Fibroblast of upper back skin (primary cell): ENCODE results near the gene KCNE1.
"Not testable (repeated sequence)": the region's sequence is repeated elsewhere in the genome, so short reads cannot be mapped to it uniquely, and the experiment has no call there.

ENCODE experiments used
- DNase-seq: peaks from one replicate; pipeline ENCODE4 v3.0.0-alpha.2; 2013

The KCNE1 gene

GRCh38 chr21:34511787-34512455 is at the start of gene KCNE1:
KCNE1 (minus strand) TSS chr21:34512210; CDS start chr21:34449634, 62,576 bp downstream.
- DNase-seq = no peak

- no peak for DNase-seq
Measured at GRCh38 chr21:34561806-34562205, 49.8 kb upstream of the KCNE1 start.

GRCh38 chr21:34560609-34561008 is 48.6 kb upstream of the KCNE1 start:
- DNase-seq = no peak

- no peak for DNase-seq
Measured at GRCh38 chr21:34560021-34560420, 48.0 kb upstream of the KCNE1 start.

- DNase-seq = peak; percentile 50
Measured at GRCh38 chr21:34559089-34559631, 47.1 kb upstream of the KCNE1 start.

- no peak for DNase-seq
Measured at GRCh38 chr21:34558166-34558565, 46.2 kb upstream of the KCNE1 start.

- DNase-seq = no peak
Measured at GRCh38 chr21:34557261-34557660, 45.3 kb upstream of the KCNE1 start.

GRCh38 chr21:34554670-34555069 is 42.7 kb upstream of the KCNE1 start:
- not testable (repeated sequence) for DNase-seq

- DNase-seq = no peak
Measured at GRCh38 chr21:34554227-34554626, 42.2 kb upstream of the KCNE1 start.

GRCh38 chr21:34553151-34553952 is 41.3 kb upstream of the KCNE1 start:
- DNase-seq = peak; percentile 93

GRCh38 chr21:34552360-34553098 is 40.5 kb upstream of the KCNE1 start:
- DNase-seq = peak; percentile 73

- DNase-seq = no peak
Measured at GRCh38 chr21:34550182-34550799, 38.3 kb upstream of the KCNE1 start.

- no peak for DNase-seq
Measured at GRCh38 chr21:34548781-34549376, 36.9 kb upstream of the KCNE1 start.

- DNase-seq = no peak
Measured at GRCh38 chr21:34546542-34546941, 34.5 kb upstream of the KCNE1 start.

GRCh38 chr21:34545079-34545884 is 33.3 kb upstream of the KCNE1 start:
- peak; percentile 95 for DNase-seq

GRCh38 chr21:34544032-34544496 is 32.1 kb upstream of the KCNE1 start:
- peak; percentile 80 for DNase-seq

GRCh38 chr21:34543017-34543416 is 31.0 kb upstream of the KCNE1 start:
- no peak for DNase-seq

GRCh38 chr21:34540206-34540605 is 28.2 kb upstream of the KCNE1 start:
- DNase-seq = no peak

GRCh38 chr21:34537838-34538237 is 25.8 kb upstream of the KCNE1 start:
- peak; percentile 45 for DNase-seq

- peak; percentile 37 for DNase-seq
Measured at GRCh38 chr21:34536820-34537219, 24.8 kb upstream of the KCNE1 start.

- peak; percentile 72 for DNase-seq
Measured at GRCh38 chr21:34536311-34536710, 24.3 kb upstream of the KCNE1 start.
